HG03571 (cell line): Measurements from ENCODE around the gene ATP23.

ENCODE experiments used
- ATAC-seq: cut with Tn5 transposase; IDR thresholded peaks from one replicate; pipeline ENCODE4 v1.9.1; 2021; ENCODE audit not compliant: unreplicated experiment

The ATP23 gene

DNA sequence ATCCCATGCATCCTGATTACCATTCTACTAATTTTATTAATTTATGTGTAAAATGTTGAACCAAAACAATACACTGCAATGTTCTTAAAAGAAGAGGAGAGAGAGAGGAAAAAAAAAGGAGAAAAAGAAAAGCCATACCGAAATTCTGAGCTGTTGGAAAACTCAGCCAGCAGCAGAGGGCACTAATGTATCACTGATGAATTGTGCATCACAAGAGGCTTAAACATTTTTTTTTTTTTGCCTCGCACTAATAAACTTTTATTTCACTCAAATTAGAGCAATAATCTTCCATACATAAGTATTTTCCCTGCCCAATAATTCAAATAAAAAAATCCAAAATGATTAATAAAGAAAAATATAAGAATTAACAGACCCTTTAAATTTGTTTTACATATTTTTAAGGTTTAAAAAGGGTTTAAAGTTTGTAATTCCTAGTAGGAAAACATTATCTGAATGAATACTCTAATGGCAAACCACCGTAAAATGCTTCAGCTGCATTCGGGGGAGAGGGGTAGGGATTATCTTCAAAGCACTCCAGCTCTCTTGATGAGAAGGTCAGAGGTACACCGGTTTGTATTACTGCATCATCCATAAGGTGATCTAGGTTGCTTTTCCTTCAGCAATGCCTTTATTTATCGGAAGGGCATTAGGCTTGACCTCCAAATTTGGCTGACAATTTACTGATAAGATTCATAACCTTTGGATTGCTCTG, 41.9 kb downstream of the ATP23 start:
- ATAC-seq = no peak

- no peak for ATAC-seq
Observed at GRCh38 chr12:57983858-57984505, 42.6 kb downstream of the ATP23 start.

GRCh38 chr12:57984629-57985151, 43.3 kb downstream of the ATP23 start:
- no peak for ATAC-seq

GRCh38 chr12:57985685-57986084, 44.3 kb downstream of the ATP23 start:
- no peak for ATAC-seq

GRCh38 chr12:57989838-57990237, 48.5 kb downstream of the ATP23 start:
- no peak for ATAC-seq

GRCh38 chr12:57990241-57990883, 49.0 kb downstream of the ATP23 start:
- no peak for ATAC-seq

GRCh38 chr12:57992001-57992400, 50.6 kb downstream of the ATP23 start:
- no peak for ATAC-seq

GRCh38 chr12:57993030-57993429, 51.7 kb downstream of the ATP23 start:
- no peak for ATAC-seq

- ATAC-seq = no peak
Observed at GRCh38 chr12:57993834-57994233, 52.5 kb downstream of the ATP23 start.

DNA sequence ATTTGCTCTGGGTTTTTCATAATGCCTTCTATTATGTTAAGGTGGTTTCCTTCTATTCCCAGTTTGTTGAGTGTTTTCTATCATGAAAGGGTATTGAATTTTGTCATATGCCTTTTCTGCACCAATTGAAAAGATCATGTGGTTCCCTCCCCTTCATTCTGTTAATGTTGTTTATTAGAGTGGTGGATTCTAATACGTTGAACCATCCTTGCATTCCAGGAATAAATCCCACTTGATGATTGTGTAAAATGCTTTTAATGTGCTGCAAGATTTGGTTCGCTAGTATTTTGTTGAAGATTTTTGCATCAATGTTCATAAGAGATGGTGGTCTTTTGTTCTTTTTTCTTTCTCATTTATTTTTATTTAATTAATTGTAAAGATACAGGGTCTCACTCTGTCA, 55.2 kb downstream of the ATP23 start:
- ATAC-seq = no peak

- no peak for ATAC-seq
Observed at GRCh38 chr12:57998251-57998650, 56.9 kb downstream of the ATP23 start.

DNA sequence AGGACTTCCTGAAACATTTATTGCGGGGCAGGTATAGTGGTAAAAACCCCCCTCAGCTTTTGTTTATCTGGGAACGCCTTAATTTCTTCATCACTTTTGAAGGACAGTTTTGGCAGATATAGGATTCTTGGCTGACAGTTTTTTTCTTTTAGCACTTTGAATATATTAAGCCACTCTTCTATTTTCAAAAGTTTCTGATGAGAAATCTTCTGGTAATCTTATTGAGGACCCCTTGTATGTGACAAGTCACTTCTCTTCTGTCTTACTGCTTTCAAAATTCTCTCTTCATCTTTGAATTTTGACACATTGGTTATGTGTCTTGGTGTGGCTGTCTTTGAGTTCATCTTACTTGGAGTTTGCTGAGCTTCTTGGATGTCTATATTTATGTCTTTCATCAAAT, 59.1 kb downstream of the ATP23 start:
- no peak for ATAC-seq

DNA sequence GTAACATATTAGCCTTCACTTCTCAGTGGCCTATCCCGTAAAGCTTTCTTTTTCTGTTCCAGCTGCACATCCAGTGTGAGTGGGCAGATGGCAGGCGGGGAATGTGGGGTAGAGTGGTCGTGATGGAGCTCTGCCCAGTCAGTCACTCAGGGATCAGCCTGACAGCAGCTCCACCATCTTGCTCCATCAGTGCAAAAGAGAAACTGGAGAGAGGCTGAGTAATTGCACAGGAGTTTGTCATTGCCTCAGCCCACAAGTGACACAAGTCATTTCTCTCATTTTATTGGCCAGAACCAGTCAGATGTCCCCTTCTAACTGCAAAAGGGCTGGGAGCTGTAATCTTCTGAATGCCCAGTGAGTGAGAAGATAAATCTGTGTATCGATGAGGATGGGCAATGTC, 66.5 kb downstream of the ATP23 start:
- no peak for ATAC-seq

DNA sequence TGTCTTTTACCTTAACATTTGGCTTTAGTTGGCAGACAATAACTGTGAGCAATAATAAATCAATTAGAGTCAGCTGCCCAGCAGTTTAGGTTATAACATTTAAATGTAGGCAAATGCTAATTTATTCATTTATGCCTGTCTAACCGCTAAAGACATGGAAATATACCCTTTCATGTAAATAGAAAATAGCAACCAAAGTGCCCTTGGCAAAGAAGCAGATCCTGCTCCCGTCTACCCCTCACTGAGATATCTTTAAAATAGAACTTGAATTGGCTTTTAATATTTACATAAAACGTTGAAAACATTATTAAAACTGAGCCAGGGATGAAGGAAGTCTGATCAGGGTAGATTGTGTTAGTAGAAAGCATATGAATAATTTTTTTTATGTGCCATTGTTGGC, 67.3 kb downstream of the ATP23 start:
- no peak for ATAC-seq
